H9 (cell line): ENCODE data around the gene PITX3. TPM values are rescaled to one million over a fixed set of nuclear protein-coding genes. Genes with fewer than 3 reads are reported as not detected.

Experiments used
- DNase-seq: peaks from one replicate; pipeline ENCODE4 v3.0.0-alpha.2; 2017
- H2AFZ ChIP-seq: one replicate; pipeline ENCODE4 v1.6.1; 2013; ENCODE audit warnings: mild to moderate bottlenecking, low read length, control low read depth, moderate library complexity
- H2AK5ac ChIP-seq: 2 replicates; pipeline ENCODE4 v1.6.1; 2013; ENCODE audit warnings: low read length, control low read depth, mixed read lengths; ENCODE audit not compliant: insufficient read length
- H2BK120ac ChIP-seq: one replicate; pipeline ENCODE4 v1.6.1; 2013; ENCODE audit warnings: low read depth, mild to moderate bottlenecking, low read length, control low read depth, inconsistent platforms; ENCODE audit not compliant: poor library complexity, severe bottlenecking
- H2BK12ac ChIP-seq: 2 replicates; pipeline ENCODE4 v1.6.1; 2013; ENCODE audit warnings: low read length, control low read depth, mixed read lengths, low read depth; ENCODE audit not compliant: insufficient read length
- H2BK15ac ChIP-seq: 2 replicates; pipeline ENCODE4 v1.6.1; 2013; ENCODE audit warnings: low read depth, low read length, control low read depth
- H2BK20ac ChIP-seq: one replicate; pipeline ENCODE4 v1.6.1; 2013; ENCODE audit warnings: low read depth, mild to moderate bottlenecking, low read length, control low read depth, inconsistent platforms; ENCODE audit not compliant: poor library complexity, severe bottlenecking
- H2BK5ac ChIP-seq: 2 replicates; pipeline ENCODE4 v1.6.1; 2013; ENCODE audit warnings: low read length, control low read depth, mixed read lengths; ENCODE audit not compliant: insufficient read length
- H3K14ac ChIP-seq: 2 replicates; pipeline ENCODE4 v1.6.1; 2013; ENCODE audit warnings: low read length, control low read depth; ENCODE audit not compliant: insufficient read depth
- H3K18ac ChIP-seq: 2 replicates; pipeline ENCODE4 v1.6.1; 2013; ENCODE audit warnings: low read depth, mild to moderate bottlenecking, mixed read lengths, low read length, control low read depth; ENCODE audit not compliant: insufficient read length
- H3K23ac ChIP-seq: 2 replicates; pipeline ENCODE4 v1.6.1; 2013; ENCODE audit warnings: low read length, control low read depth, mixed read lengths, low read depth; ENCODE audit not compliant: insufficient read length
- H3K23me2 ChIP-seq: 2 replicates; pipeline ENCODE4 v1.6.1; 2013; ENCODE audit warnings: low read depth, mild to moderate bottlenecking, mixed read lengths, low read length, control low read depth; ENCODE audit not compliant: insufficient read length, poor library complexity, severe bottlenecking
- H3K27ac ChIP-seq: 2 replicates; pipeline ENCODE4 v1.5.1; 2013; ENCODE audit warnings: low read length, control low read depth, mixed read lengths, low read depth; ENCODE audit not compliant: insufficient read length
- H3K27me3 ChIP-seq: 2 replicates; pipeline ENCODE4 v1.6.1; 2013; ENCODE audit warnings: low read length, control low read depth, inconsistent platforms; ENCODE audit not compliant: insufficient read depth
- H3K4ac ChIP-seq: 2 replicates; pipeline ENCODE4 v1.6.1; 2013; ENCODE audit warnings: low read depth, mild to moderate bottlenecking, control low read depth, inconsistent platforms, low read length, moderate library complexity
- H3K4me1 ChIP-seq: 2 replicates; pipeline ENCODE4 v1.6.1; 2013; ENCODE audit warnings: low read length, control low read depth, inconsistent platforms; ENCODE audit not compliant: insufficient read depth
- H3K4me2 ChIP-seq: 2 replicates; pipeline ENCODE4 v1.6.1; 2013; ENCODE audit warnings: low read length, control low read depth, mixed read lengths; ENCODE audit not compliant: insufficient read length, insufficient read depth
- H3K56ac ChIP-seq: 2 replicates; pipeline ENCODE4 v1.6.1; 2013; ENCODE audit warnings: low read depth, mild to moderate bottlenecking, mixed read lengths, low read length, control low read depth; ENCODE audit not compliant: insufficient read length
- H3K79me1 ChIP-seq: 2 replicates; pipeline ENCODE4 v1.6.1; 2013; ENCODE audit warnings: low read depth, mild to moderate bottlenecking, moderate library complexity, low read length, control low read depth, inconsistent platforms; ENCODE audit not compliant: insufficient read depth, poor library complexity, severe bottlenecking
- H3K79me2 ChIP-seq: 2 replicates; pipeline ENCODE4 v1.6.1; 2013; ENCODE audit warnings: low read length, control low read depth, inconsistent platforms; ENCODE audit not compliant: insufficient read depth
- H3K9ac ChIP-seq: 2 replicates; pipeline ENCODE4 v1.6.1; 2013; ENCODE audit warnings: low read length, control low read depth, mixed read lengths; ENCODE audit not compliant: insufficient read length; ENCODE audit errors: extremely low read depth
- H3K9me3 ChIP-seq: one replicate; pipeline ENCODE4 v1.6.1; 2013; ENCODE audit warnings: low read depth, low read length, inconsistent platforms; ENCODE audit not compliant: control insufficient read depth
- H3T11ph ChIP-seq: one replicate; pipeline ENCODE4 v1.6.1; 2013; ENCODE audit warnings: mild to moderate bottlenecking, low read length, control low read depth, inconsistent platforms
- H4K20me1 ChIP-seq: one replicate; pipeline ENCODE4 v1.6.1; 2013; ENCODE audit not compliant: control insufficient read depth, insufficient read length, insufficient read depth
- H4K5ac ChIP-seq: 2 replicates; pipeline ENCODE4 v1.6.1; 2013; ENCODE audit warnings: low read depth, mild to moderate bottlenecking, mixed read lengths, low read length, control low read depth; ENCODE audit not compliant: insufficient read length
- H4K8ac ChIP-seq: replicated peaks from 2 replicates; pipeline ENCODE4 v1.6.1; 2013; ENCODE audit warnings: low read length, control low read depth, mixed read lengths, low read depth; ENCODE audit not compliant: insufficient read length
- H4K91ac ChIP-seq: 2 replicates; pipeline ENCODE4 v1.6.1; 2013; ENCODE audit warnings: low read depth, mild to moderate bottlenecking, moderate library complexity, mixed read lengths, low read length, control low read depth; ENCODE audit not compliant: insufficient read length
- H3K27ac Mint-ChIP-seq, 3 experiments: 2 replicates in 2 of 3; 3 replicates in 1 of 3; pipeline ENCODE4 v1.8.0; 2020 to 2021; ENCODE audit warnings: mixed read lengths in 3 of 3, mild to moderate bottlenecking in 1 of 3, moderate library complexity in 1 of 3
- H3K27me3 Mint-ChIP-seq: 2 replicates; pipeline ENCODE4 v1.8.0; 2021; ENCODE audit warnings: low read depth, mild to moderate bottlenecking, moderate library complexity, mixed read lengths
- H3K36me3 Mint-ChIP-seq, 3 experiments: 2 replicates in 2 of 3; 3 replicates in 1 of 3; pipeline ENCODE4 v1.8.0; 2020 to 2021; ENCODE audit warnings: low read depth in 3 of 3, mixed read lengths in 3 of 3; ENCODE audit not compliant: insufficient read depth in 1 of 3
- H3K4me1 Mint-ChIP-seq, 2 experiments: 2 replicates each; pipeline ENCODE4 v1.8.0; 2020; ENCODE audit warnings: mixed read lengths in 2 of 2
- H3K4me3 Mint-ChIP-seq, 2 experiments: 2 replicates in 1 of 2; 3 replicates in 1 of 2; pipeline ENCODE4 v1.8.0; 2020 to 2021; ENCODE audit warnings: mild to moderate bottlenecking in 2 of 2, mixed read lengths in 2 of 2, moderate library complexity in 1 of 2
- H3K9me3 Mint-ChIP-seq, 2 experiments: 2 replicates in 1 of 2; 3 replicates in 1 of 2; pipeline ENCODE4 v1.8.0; 2020; ENCODE audit warnings: mild to moderate bottlenecking in 2 of 2, mixed read lengths in 2 of 2, moderate library complexity in 1 of 2
- CTCF ChIP-seq: fragments of 200-600 bp; sonication (generic); conservative IDR thresholded peaks from 3 replicates; pipeline ENCODE4 v1.8.0; 2021; ENCODE audit warnings: antibody characterized with exemption, mild to moderate bottlenecking
- WGBS: extraction: QIAGEN DNeasy Blood & Tissue Kit; methylation state at CpG from one replicate; pipeline ENCODE4 v1.1.7; 2013; ENCODE audit warnings: missing lambda C conversion rate, low lambda C conversion rate, mixed read lengths; ENCODE audit not compliant: insufficient read length; ENCODE audit errors: extremely low coverage; 5-methylcytosine and 5-hydroxymethylcytosine counted together
- total RNA-seq: library from RNA; stranded (reverse); gene quantifications from 2 replicates; pipeline ENCODE4 v1.2.1, GENCODE V29; 2021

Gene PITX3
- total RNA-seq, 1 experiment from 2014 or later = not detected

DNA sequence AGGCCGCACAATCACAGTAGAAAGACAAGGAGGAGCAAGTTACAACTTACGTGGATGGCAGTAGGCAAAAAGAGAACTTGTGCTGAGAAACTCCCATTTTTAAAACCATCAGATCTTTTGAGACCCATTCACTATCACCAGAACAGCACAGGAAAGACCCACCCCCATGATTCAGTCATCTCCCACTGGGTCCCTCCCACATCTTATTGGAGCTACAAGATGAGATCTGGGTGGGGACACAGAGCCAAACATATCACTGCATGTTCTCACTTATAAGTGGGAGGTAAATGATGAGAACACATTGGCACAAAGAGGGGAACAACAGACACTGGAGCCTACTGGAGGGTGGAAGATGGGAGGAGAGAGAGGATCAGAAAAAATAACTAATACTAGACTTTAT is 56.7 kb downstream of the PITX3 start:
- Histone ChIP-seq H3K27me3 (no peaks in the 10 kb centered on the region), H3K14ac (no peak overlapping the region), H2AFZ (no peak overlapping the region), H3K79me1 (no peaks in the 10 kb centered on the region), H3K4me2 (no peak overlapping the region), H4K8ac (no peak overlapping the region), H3K4ac (no peak overlapping the region), H2BK20ac (no peak overlapping the region), H2BK15ac (no peak overlapping the region), H4K20me1 (no peaks in the 10 kb centered on the region), H3K23ac (no peak overlapping the region), H2BK5ac (no peak overlapping the region), H3K18ac (no peak overlapping the region), H2BK120ac (no peak overlapping the region), H3K79me2 (no peaks in the 10 kb centered on the region), H3K4me1 (no peaks in the 10 kb centered on the region), H3K9me3 (peaks cover 8% of the 10 kb centered on the region), H4K91ac (no peak overlapping the region), H2BK12ac (no peak overlapping the region), H3K27ac (no peak overlapping the region), H2AK5ac (no peak overlapping the region), H4K5ac (no peak overlapping the region), H3K56ac (no peak overlapping the region), H3K9ac (no peak overlapping the region), H3K23me2 (no peaks in the 10 kb centered on the region), H3T11ph (no peak overlapping the region)
- no CpG with 5 or more reads among the region's 2 CpGs for WGBS
- Mint-ChIP-seq H3K4me3 (no peak overlapping the region), H3K4me1 (no peaks in the 10 kb centered on the region), H3K27me3 (peaks cover 23% of the 10 kb centered on the region), H3K36me3 (peaks cover 0 to 11% (median 6%) of the 10 kb centered on the region in 3 experiments; a peak in 4 of 7 replicates), H3K9me3 (peaks cover 28 to 50% of the 10 kb centered on the region in 2 experiments), H3K27ac (no peak overlapping the region)
- no peak for DNase-seq
- no peak for TF ChIP-seq CTCF

Other genes with a start within 250 kb of the PITX3 start
- 18.5 and 20.4 TPM in 2 replicates for gene ARMH3, start 185.3 kb downstream of the PITX3 start, total RNA-seq
- 18.4 and 18.7 TPM in 2 replicates for gene HPS6, start 176.2 kb downstream of the PITX3 start, total RNA-seq
- gene LDB1, start 121.1 kb downstream of the PITX3 start, total RNA-seq = 79.2 and 80.5 TPM in 2 replicates
- gene PPRC1, start 108.5 kb downstream of the PITX3 start, total RNA-seq = 111 and 121 TPM in 2 replicates
- gene NOLC1, start 89.1 kb downstream of the PITX3 start, total RNA-seq = 168 and 171 TPM in 2 replicates
- gene ELOVL3, start 15.2 kb downstream of the PITX3 start, total RNA-seq = not detected in 2 replicates
- 23.5 and 23.7 TPM in 2 replicates for gene GBF1, start 4.0 kb upstream of the PITX3 start, total RNA-seq
- gene NFKB2, start 154.2 kb upstream of the PITX3 start, total RNA-seq = 21.0 and 23.7 TPM in 2 replicates
- 3.4 and 3.6 TPM in 2 replicates for gene PSD, start 177.3 kb upstream of the PITX3 start, total RNA-seq
- 8.4 and 9.1 TPM in 2 replicates for gene FBXL15, start 179.3 kb upstream of the PITX3 start, total RNA-seq
- gene CUEDC2, start 191.1 kb upstream of the PITX3 start, total RNA-seq = 41.2 and 43.0 TPM in 2 replicates
- not detected in 2 replicates for gene C10orf95, start 210.0 kb upstream of the PITX3 start, total RNA-seq